ENCODE measurements around the gene RRP36. TPM values are rescaled to one million over a fixed set of nuclear protein-coding genes. Genes with fewer than 3 reads are reported as not detected.

The RRP36 gene
- total and polyA plus RNA-seq, 9 of the 15 experiments (the other 6 are each of a cell fraction or from before 2014, with no cell fraction given) = 27.6 to 150 (median 114) TPM

GRCh38 chr6:43053545-43054205, 32.3 kb downstream of the RRP36 start, which contains the start of gene CUL7 (continued):
- peak; percentile 98 for TF ChIP-seq CREB3L1 (IDR thresholded peaks at IDR 0.05; ENCODE audit: borderline replicate concordance, low read depth)
- TF ChIP-seq NR2F6 (CRISPR knock-in tag; IDR thresholded peaks at IDR 0.05) = peak; percentile 95
- peak; percentile 37; the same call in 1 of the 2 replicates for TF ChIP-seq JUN (IDR thresholded peaks at IDR 0.05; ENCODE audit: borderline replicate concordance, low read depth, low read length)
- TF ChIP-seq JUN (CRISPR knock-in tag; IDR thresholded peaks at IDR 0.05; ENCODE audit: borderline replicate concordance) = no peak
- TF ChIP-seq SRSF3 (IDR thresholded peaks at IDR 0.05; ENCODE audit: insufficient read depth, low read length) = no peak
- peak; percentile 98 for TF ChIP-seq HMGN3 (IDR thresholded peaks at IDR 0.05; ENCODE audit: borderline replicate concordance, extremely low read depth, insufficient read length, low read depth, low read length)
- no peak for TF ChIP-seq ZNF277 (CRISPR knock-in tag; IDR thresholded peaks at IDR 0.05; ENCODE audit: borderline replicate concordance)
- TF ChIP-seq NEUROD1 (IDR thresholded peaks at IDR 0.05; ENCODE audit: borderline replicate concordance, low read depth, low read length, partially characterized antibody) = peak; percentile 68
- peak; percentile 58 for TF ChIP-seq MXD1 (CRISPR knock-in tag; IDR thresholded peaks at IDR 0.05; ENCODE audit: borderline replicate concordance, poor library complexity, severe bottlenecking)
- peak; percentile 82 for TF ChIP-seq ZNF324 (CRISPR knock-in tag; IDR thresholded peaks at IDR 0.05)
- no peak for TF ChIP-seq NFXL1 (CRISPR knock-in tag; IDR thresholded peaks at IDR 0.05)
- TF ChIP-seq TRIM25 (IDR thresholded peaks at IDR 0.05; ENCODE audit: borderline replicate concordance) = no peak
- peak; percentile 66 for TF ChIP-seq GMEB1 (CRISPR knock-in tag; IDR thresholded peaks at IDR 0.05)
- TF ChIP-seq ZC3H4 (CRISPR knock-in tag; IDR thresholded peaks at IDR 0.05; ENCODE audit: borderline replicate concordance) = no peak
- no peak for TF ChIP-seq BCL6 (CRISPR knock-in tag; IDR thresholded peaks at IDR 0.05)
- 0 out of 2 replicates have a peak, but pooled peaks have one; percentile 27 for TF ChIP-seq MCM2 (IDR thresholded peaks at IDR 0.05; ENCODE audit: low read depth)
- TF ChIP-seq EP300 (IDR thresholded peaks at IDR 0.05; ENCODE audit: low read length) = peak; percentile 69
- TF ChIP-seq NUFIP1 (IDR thresholded peaks at IDR 0.05; ENCODE audit: partially characterized antibody) = no peak
- TF ChIP-seq GTF2F1 (IDR thresholded peaks at IDR 0.05; ENCODE audit: low read depth, low read length) = peak; percentile 73; the same call in 1 of the 2 replicates
- peak; percentile 70; the same call in 1 of the 2 replicates for TF ChIP-seq C11orf30 (IDR thresholded peaks at IDR 0.05; ENCODE audit: low read depth)

Data from K562 (cell line).